ENCODE results near the gene CNTN3.

The CNTN3 gene

GRCh38 chr3:74582982-74583381 lies 31.5 kb downstream of the CNTN3 start:
- no peak for TF ChIP-seq CTCF (IDR thresholded peaks at IDR 0.05; ENCODE audit: insufficient read depth, low read length, missing control alignments)
- DNase-seq (ENCODE audit: low read depth, low spot score) = no peak
- POLR2A ChIA-PET = interaction anchor here (0.6 kb wide), 1 partner anchor 1372 kb away, joined by 3 read pairs; no protein-coding TSS in a partner anchor
- CTCF ChIA-PET = interaction anchor here (1.5 kb wide), 1 partner anchor 10 kb away, joined by 3 read pairs; no protein-coding TSS in a partner anchor
- no peak overlapping the region for H3K4me3 ChIP-seq (ENCODE audit: low read depth, low read length)

GRCh38 chr3:74575857-74576256 lies 38.6 kb downstream of the CNTN3 start:
- POLR2A ChIA-PET = no interaction called here
- no peak for DNase-seq (ENCODE audit: low read depth, low spot score)
- TF ChIP-seq CTCF (IDR thresholded peaks at IDR 0.05; ENCODE audit: insufficient read depth, low read length, missing control alignments) = no peak
- H3K4me3 ChIP-seq (ENCODE audit: low read depth, low read length) = no peak overlapping the region
- CTCF ChIA-PET = no interaction called here

GRCh38 chr3:74571118-74571517 lies 43.3 kb downstream of the CNTN3 start:
- H3K4me3 ChIP-seq (ENCODE audit: low read depth, low read length) = no peak overlapping the region
- POLR2A ChIA-PET = no interaction called here
- no peak for DNase-seq (ENCODE audit: low read depth, low spot score)
- CTCF ChIA-PET = no interaction called here
- no peak for TF ChIP-seq CTCF (IDR thresholded peaks at IDR 0.05; ENCODE audit: insufficient read depth, low read length, missing control alignments)
